NCI-H1694 (cell line): ENCODE data around the gene AVL9.
A peak's percentile ranks its signal among the peaks of the same experiment; 100 is the strongest.
"Not testable (repeated sequence)": the region's sequence is repeated elsewhere in the genome, so short reads cannot be mapped to it uniquely, and the experiment has no call there.

ENCODE experiments used
- DNase-seq: peaks from one replicate; lab custom pipeline; 2025; lab: John Stamatoyannopoulos, UW

The AVL9 gene

GRCh38 chr7:32496052-32496813 is 944 bp downstream of the AVL9 start:
- no peak for DNase-seq

DNA sequence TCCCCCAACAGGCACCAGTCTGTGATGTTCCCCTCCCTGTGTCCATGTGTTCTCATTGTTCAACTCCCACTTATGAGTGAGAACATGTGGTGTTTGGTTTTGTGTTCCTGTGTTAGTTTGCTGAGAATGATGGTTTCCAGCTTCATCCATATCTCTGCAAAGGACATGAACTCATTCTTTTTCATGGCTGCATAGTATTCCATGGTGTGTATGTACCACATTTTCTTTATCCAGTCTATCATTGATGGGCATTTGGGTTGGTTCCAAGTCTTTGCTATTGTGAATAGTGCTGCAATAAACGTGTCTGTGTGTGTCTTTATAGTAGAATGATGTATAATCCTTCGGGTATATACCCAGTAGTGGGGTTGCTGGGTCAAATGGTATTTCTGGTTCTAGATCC is 4.5 kb downstream of the AVL9 start:
- DNase-seq = not testable (repeated sequence)

GRCh38 chr7:32500216-32500615 is 4.9 kb downstream of the AVL9 start:
- not testable (repeated sequence) for DNase-seq

GRCh38 chr7:32500922-32501341 is 5.6 kb downstream of the AVL9 start:
- no peak for DNase-seq

- DNase-seq = no peak
These were observed 6.2 kb downstream of the AVL9 start for GRCh38 chr7:32501522-32501921.

GRCh38 chr7:32502728-32503127 is 7.4 kb downstream of the AVL9 start:
- no peak for DNase-seq

DNA sequence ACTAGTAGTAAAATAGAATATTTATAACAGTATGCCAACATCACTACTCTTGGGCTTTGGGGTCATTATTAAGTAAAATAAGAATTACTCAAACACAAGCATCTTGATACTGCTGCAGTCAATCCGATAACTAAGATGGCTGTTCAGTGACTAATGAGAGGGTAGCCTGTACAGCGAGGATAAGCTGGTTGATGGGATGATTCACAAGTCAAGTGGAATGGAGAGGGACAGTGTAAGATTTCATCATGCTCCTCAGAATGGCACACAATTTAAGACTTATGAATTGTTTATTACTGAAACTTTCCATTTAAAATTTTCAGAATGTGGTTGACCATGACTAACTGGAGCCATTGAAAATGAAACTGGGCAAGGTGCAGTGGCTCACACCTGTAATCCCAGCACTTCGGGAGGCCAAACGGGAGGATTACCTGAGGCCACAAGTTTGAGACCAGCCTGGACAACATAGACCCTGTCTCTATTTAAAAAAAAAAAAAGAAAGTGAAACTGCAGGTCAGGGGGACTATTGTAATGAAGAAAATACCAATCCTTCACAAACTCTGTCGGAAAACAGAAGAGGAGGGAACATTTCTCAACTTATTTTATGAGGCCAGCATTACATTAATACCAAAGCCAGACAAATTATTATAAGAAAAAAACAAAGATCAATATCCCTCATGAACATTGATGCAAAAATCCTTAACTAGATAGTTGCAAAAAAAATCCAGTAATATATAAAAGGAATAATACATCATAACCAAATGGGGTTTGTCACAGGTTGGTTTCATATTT is 11.2 kb downstream of the AVL9 start:
- no peak for DNase-seq

DNA sequence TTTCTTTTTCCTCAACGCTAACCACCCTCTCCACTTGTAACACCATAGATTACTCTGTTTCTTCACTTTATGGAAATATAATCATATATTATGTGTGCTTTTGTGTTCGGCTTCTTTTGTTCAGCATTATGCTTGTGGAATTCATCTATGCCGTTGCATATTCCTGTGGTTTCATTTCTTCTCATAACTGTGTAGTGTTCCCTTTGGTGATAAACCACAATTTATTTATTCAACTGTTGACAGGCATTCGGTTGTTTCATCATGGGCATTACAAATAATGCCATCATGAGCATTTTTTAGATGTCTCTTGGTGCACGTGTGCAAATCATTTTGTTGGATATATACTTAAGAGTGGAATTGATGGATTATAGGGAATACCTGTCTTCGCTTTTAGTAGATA is 12.1 kb downstream of the AVL9 start:
- no peak for DNase-seq

- DNase-seq = no peak
These were observed 16.5 kb downstream of the AVL9 start for GRCh38 chr7:32511791-32512190.

DNA sequence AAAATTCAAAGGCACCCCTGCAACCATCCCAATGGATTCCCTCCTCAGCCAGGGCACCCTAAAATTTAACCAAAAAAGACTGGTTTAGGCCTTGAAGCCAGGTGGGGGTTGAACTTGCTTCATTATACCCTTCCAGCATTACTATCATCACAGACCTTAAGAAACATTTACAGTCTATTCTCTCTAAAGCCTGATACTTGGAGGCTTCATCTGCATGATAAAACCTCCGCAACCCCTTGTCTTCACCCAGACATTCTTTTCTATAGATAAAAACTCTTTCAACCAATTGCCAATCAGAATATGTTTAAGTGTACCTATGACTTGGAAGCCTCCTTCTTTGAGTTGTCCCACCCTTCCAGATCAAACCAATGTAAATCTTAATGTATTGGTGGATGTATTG is 17.9 kb downstream of the AVL9 start:
- no peak for DNase-seq

DNA sequence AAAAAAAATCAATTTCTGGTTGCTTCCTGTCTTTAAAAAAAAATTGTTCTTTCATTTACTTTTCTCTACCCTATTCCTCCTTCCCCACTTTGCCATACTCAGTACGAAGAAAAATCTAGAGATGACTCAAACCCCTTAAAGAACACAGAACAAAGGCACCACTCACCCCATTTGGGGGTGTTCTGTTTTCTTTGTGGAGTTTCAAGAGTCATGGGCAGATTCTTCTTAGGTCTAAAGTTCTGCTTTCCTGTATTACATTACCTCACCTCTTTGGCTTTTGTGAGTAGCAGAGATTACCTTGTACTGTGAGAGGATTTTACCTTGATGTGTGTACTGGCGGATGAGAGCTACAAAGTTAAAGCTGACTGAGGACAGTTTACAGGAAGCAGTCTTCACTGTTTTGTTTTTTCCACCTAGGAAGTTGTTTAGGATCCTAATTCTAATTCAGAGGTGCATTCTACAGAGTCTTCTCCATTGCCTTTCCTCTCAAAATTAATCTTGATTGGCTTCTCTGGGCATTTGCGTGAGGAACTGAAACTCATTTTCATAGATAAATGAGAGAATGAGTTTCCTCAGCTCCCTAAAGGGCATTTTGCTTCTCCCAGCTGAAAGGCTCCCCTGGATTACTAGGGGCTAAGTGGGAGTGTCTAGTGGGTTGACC is 20.7 kb downstream of the AVL9 start:
- DNase-seq = no peak

DNA sequence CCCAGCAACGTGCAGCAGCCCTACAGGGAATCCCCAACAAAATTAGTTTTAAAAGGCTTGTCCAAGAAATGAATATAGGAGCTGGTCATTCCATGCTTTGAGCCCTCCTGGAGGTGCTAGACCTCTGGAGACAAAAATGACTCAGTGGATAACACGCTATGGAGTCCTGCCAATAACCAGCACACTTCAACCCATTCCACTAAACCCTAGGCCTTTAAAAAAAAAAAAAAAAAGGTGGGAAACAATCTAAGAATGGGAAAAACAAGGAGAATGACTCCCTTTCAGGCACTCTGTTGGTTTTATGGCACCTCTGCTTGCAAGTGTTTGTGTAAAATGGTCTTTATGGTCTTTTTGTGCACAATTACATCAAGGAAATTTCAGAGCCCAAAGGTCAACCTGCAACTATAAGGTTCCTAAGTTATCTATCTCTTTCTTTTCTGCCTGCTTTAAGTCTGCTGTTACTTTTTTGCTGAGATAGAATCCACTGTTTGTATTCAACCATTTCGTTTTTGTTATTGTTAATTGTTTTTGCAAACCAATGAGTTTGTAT is 21.3 kb downstream of the AVL9 start:
- no peak for DNase-seq

GRCh38 chr7:32518534-32519140 is 23.3 kb downstream of the AVL9 start:
- DNase-seq = peak; percentile 12

GRCh38 chr7:32519763-32520162 is 24.5 kb downstream of the AVL9 start:
- no peak for DNase-seq

DNA sequence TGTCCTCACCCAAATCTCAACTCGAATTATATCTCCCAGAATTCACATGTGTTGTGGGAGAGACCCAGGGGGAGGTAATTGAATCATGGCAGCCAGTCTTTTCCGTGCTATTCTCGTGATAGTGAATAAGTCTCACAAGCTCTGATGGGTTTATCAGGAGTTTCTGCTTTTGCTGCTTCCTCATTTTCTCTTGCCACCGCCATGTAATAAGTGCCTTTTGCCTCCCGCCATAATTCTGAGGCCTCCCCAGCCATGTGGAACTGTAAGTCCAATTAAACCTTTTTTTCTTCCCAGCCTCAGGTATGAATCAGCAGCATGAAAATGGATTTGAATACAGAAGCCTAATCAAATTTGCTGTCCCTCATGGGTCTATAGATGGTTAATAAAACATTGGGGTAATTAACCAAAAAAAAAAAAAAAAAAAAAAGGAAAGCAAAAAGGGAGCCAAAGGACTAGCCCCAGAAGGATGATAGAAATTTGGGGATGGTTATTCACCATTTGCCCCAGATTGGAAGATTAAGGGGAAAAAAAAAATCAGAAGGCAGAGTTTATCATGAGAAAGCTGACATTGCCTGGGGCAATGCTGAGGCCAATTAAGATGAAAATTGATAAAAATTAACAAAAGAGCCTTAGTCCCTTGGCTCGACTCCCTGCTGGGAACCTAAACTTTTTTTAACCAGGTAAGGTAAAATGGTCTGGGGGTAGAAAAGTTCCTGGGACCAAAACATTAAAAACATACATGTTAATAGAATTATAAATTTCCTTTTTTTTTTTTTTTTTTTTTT is 27.6 kb downstream of the AVL9 start:
- DNase-seq = no peak

DNA sequence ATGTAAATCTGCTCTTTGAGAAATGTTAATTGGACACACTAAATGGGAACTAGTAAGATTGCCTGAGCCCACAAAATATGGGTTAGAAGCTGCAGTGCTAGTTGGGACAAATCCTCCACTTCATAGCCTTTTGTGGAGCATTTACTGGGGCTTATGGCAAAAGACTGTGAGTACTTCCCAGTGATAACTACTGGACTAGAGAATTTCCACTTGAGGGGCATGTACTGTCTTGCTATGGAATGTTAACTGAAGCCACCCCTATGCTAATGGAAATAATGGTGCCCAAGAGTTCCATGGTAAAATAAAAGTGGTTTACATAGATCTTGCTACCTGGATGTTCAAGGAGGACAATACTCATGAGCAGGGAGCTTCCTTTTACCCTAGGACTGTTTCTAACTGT is 29.3 kb downstream of the AVL9 start:
- DNase-seq = no peak

DNA sequence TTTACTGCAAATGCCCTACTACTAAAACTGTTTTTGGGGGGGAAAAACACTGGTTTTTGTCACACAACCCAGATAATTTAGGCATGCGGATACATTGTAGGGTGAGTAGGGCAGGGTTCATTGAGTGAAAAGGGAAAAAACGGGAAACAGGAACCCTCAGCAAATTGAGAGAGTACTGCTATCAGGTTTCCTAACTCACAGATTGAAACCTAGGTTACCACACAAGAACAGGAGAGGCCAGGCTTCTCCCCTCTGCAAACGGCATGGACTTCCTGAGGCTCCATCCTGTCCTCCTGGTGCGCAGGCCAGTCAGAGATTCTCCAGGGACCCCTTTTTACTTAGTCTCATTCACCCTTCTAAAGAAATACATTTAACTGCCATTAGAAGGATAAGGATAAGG is 30.6 kb downstream of the AVL9 start:
- no peak for DNase-seq

GRCh38 chr7:32531402-32531801 is 36.1 kb downstream of the AVL9 start:
- DNase-seq = no peak

DNA sequence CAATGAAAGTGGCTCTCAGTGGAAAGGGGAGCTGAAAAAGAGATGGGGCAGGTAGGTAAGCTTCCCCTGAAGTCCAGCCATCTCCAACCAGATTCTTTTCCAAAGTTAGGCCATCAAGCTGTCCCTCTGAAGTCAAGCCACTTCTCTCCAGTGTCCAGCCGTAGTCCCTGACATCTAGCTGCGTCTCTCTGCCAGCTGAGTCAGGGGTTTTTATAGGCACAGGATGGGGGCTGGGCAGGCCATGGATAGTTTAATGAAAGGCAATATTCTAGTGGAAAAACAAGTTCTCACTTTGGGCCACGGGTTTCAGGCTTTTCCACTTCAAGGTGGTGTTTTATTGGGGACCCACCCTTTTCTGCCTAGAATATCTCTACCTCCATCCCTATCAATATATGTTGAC is 36.8 kb downstream of the AVL9 start:
- DNase-seq = no peak

DNA sequence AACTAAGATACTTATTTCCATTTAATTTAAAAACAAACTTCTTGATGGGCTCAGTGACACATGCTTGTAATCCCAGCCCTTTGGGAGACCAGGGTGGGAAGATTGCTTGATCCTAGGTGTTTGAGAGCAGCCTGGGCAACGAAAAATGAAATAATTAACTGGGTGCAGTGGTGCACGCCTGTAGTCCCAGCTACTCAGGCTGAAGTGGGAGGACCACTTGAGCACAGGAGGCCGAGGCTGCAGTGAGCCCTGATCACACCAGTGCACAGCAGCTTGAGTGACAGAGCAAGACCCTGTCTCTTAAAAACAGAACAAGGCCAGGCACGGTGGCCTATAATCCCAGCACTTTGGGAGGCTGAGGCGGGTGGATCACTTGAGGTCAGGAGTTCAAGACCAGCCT is 37.4 kb downstream of the AVL9 start:
- DNase-seq = no peak

- no peak for DNase-seq
These were observed 38.2 kb downstream of the AVL9 start for GRCh38 chr7:32533276-32534029.
